ENCODE results near the gene SFTPD. TPM values are rescaled to one million over a fixed set of nuclear protein-coding genes. Genes with fewer than 3 reads are reported as not detected.
A peak's percentile ranks its signal among the peaks of the same experiment; 100 is the strongest.
"Not testable (repeated sequence)": the region's sequence is repeated elsewhere in the genome, so short reads cannot be mapped to it uniquely, and the experiment has no call there.

The SFTPD gene
- total RNA-seq (2022) (not detected in 2 replicates), Bru-seq, nascent RNA (not detected), BruChase-seq, experiment 1, labeled RNA remaining after a 6-hour chase (not detected), BruChase-seq, experiment 2, labeled RNA remaining after a 2-hour chase (percentile 10 among the genes with signal in this experiment)
- long read RNA-seq: 0 reads

DNA sequence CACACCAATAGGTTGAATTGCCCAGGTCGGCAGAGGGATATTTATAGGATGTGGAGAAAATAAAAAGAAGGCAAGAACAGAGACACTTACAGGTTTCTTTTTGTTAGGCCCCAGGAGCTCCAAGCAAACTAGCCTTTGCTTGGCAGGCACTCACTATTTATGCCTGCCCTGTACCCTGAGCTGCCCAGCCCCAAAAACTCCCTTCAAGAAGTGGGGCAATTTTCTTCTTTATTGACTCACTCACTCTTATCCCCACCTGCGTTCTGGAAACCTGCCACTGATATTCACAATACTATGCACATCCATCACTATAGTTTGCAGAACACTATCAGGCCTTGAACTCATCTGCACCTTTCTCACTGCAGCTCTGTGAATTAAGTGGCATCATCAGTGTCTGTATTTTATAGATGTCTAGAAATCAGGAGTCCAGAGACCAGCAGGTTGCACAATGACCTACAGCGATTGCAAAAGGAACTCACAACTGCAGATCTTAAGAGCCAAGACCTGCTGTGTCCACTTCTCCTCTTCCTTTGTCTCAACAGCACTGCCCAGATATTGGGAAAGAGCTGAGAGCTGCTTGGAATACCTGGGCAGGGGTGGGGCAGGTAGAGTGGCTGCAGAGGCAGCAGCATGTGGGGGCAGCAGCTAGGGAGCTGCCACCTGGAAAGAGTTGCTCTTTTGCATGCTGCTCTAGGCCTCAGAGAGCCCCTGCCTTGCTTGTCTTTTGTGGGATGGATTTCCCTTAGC is at the start of gene SFTPD:
SFTPD (minus strand) TSS at position 130 of the 747 bp plus-strand sequence. CDS start 2,446 bp downstream, outside the sequence.
- Mint-ChIP-seq H3K36me3 (ENCODE audit: insufficient read depth, unreplicated experiment) (no peaks in the 10 kb centered on the region), H3K27me3 (ENCODE audit: unreplicated experiment) (peaks cover 97% of the 10 kb centered on the region), H3K4me3 (ENCODE audit: low read depth, unreplicated experiment) (no peak within 1 kb of the TSS), H3K27ac (ENCODE audit: unreplicated experiment) (no peak within 1 kb of the TSS), H3K9me3 (ENCODE audit: low read depth, unreplicated experiment) (peaks cover 3% of the 10 kb centered on the region), H3K4me1 (ENCODE audit: low read depth, unreplicated experiment) (peaks cover 8% of the 10 kb centered on the region)
- peak; percentile 49 for DNase-seq
- intact Hi-C loops (cut with micrococcal nuclease; ENCODE audit: unreplicated experiment): no loop called here
- CTCF ChIA-PET: interaction anchor here (0.9 kb wide), 1 partner anchor 15 kb away, joined by 3 read pairs; no protein-coding TSS in a partner anchor
- no peak for TF ChIP-seq CTCF (IDR thresholded peaks at IDR 0.05; ENCODE audit: unreplicated experiment)
- no TSS peak for BruUV-seq (replicated peaks)

DNA sequence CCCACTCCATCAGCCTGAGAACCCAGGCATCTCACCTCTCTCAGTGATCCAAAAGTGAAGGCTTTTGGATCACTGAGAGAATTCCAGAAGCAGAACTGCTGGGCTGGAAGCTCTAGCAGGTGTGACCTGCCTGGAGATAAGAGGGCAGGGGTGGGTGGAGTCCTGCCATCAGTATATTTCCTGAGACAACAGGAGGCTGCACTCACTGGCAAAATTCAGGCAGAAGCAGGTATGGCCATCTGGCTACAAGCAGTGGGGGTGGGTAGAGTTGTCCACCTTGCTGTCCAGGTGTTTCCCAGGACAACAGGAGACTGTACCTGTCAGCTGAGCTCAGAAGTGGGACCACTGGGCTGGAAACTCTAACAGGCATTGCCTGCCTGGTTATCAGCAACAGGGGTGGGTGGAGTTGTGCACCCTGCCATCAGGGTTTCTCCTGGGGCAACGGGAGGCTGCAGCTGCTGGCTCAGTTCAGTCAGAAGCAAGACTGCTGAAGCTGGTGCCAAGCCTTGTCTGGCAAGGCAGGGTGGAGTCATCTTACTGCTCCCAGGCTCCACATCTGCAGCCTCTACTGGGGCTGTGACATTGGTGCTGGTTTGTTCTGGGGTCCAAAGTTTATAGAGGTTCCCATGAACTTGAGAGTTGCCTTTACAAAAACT is 47.2 kb upstream of the SFTPD start:
- Mint-ChIP-seq H3K4me1 (ENCODE audit: low read depth, unreplicated experiment) (no peaks in the 10 kb centered on the region), H3K27me3 (ENCODE audit: unreplicated experiment) (peaks cover 86% of the 10 kb centered on the region), H3K36me3 (ENCODE audit: insufficient read depth, unreplicated experiment) (no peaks in the 10 kb centered on the region), H3K27ac (ENCODE audit: unreplicated experiment) (no peak overlapping the region), H3K4me3 (ENCODE audit: low read depth, unreplicated experiment) (no peak overlapping the region), H3K9me3 (ENCODE audit: low read depth, unreplicated experiment) (no peaks in the 10 kb centered on the region)
- BruUV-seq (replicated peaks): no TSS peak
- intact Hi-C loops (cut with micrococcal nuclease; ENCODE audit: unreplicated experiment): no loop called here
- TF ChIP-seq CTCF (IDR thresholded peaks at IDR 0.05; ENCODE audit: unreplicated experiment): no peak
- no peak for DNase-seq
- CTCF ChIA-PET: no interaction called here

DNA sequence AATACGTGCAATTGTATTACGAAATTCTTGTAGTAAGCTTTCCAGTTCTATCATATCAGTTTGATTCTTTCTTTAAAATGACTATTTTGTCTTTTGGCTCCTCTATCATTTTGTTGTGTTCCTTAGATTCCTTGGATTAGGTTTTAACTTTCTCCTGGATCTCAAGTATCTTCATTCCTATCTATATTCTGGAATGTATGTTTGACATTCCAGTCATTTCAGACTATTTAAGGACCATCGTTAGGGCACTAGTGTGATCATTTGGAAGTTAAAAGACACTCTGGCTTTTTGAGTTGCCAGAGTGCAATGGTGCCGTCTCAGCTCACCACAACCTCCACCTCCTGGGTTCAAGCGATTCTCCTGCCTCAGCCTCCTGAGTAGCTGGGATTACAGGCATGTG is 45.7 kb upstream of the SFTPD start:
- no peak for TF ChIP-seq CTCF (IDR thresholded peaks at IDR 0.05; ENCODE audit: unreplicated experiment)
- H3K27me3 Mint-ChIP-seq (ENCODE audit: unreplicated experiment): peaks cover 81% of the 10 kb centered on the region
- H3K4me1 Mint-ChIP-seq (ENCODE audit: low read depth, unreplicated experiment): no peaks in the 10 kb centered on the region
- DNase-seq: no peak
- no TSS peak for BruUV-seq (replicated peaks)
- H3K9me3 Mint-ChIP-seq (ENCODE audit: low read depth, unreplicated experiment): peaks cover 7% of the 10 kb centered on the region
- CTCF ChIA-PET: no interaction called here
- no peaks in the 10 kb centered on the region for H3K36me3 Mint-ChIP-seq (ENCODE audit: insufficient read depth, unreplicated experiment)
- intact Hi-C loops (cut with micrococcal nuclease; ENCODE audit: unreplicated experiment): no loop called here
- H3K27ac Mint-ChIP-seq (ENCODE audit: unreplicated experiment): no peak overlapping the region
- H3K4me3 Mint-ChIP-seq (ENCODE audit: low read depth, unreplicated experiment): no peak overlapping the region

- CTCF ChIA-PET: interaction anchor here (0.7 kb wide), 1 partner anchor 1632 kb away, joined by 4 read pairs; no protein-coding TSS in a partner anchor
- H3K9me3 Mint-ChIP-seq (ENCODE audit: low read depth, unreplicated experiment); H3K4me3 Mint-ChIP-seq (ENCODE audit: low read depth, unreplicated experiment); BruUV-seq (replicated peaks); H3K27ac Mint-ChIP-seq (ENCODE audit: unreplicated experiment); DNase-seq; H3K36me3 Mint-ChIP-seq (ENCODE audit: insufficient read depth, unreplicated experiment): not testable (repeated sequence)
- intact Hi-C loops (cut with micrococcal nuclease; ENCODE audit: unreplicated experiment): loop anchor here (5.0 kb wide), 1 partner anchor 59 kb away; no protein-coding TSS in a partner anchor
- Mint-ChIP-seq H3K4me1 (ENCODE audit: low read depth, unreplicated experiment) (peaks cover 16% of the 10 kb centered on the region), H3K27me3 (ENCODE audit: unreplicated experiment) (peaks cover 75% of the 10 kb centered on the region)
These were observed 39.3 kb upstream of the SFTPD start for GRCh38 chr10:79988199-79988598.

DNA sequence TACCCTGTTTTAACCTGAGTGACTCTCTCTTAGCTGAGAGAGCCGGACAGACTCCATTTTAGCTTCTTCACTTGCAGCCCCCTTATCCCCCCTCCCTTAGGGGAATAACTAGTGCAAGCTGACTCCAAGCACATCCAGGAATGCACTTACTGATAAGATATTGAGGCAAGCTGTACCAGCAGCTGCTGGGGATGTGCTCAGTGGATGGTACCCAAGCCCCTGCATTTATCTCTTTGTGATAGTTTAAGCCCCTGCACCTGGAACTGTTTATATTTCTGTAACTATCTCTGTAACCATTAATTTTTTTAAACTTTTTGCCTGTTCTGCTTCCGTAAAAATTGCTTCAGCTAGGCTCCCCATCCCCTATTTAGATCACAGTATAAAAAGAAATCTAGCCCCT is 37.8 kb upstream of the SFTPD start:
- Mint-ChIP-seq H3K27me3 (ENCODE audit: unreplicated experiment) (peaks cover 64% of the 10 kb centered on the region), H3K4me1 (ENCODE audit: low read depth, unreplicated experiment) (peaks cover 16% of the 10 kb centered on the region), H3K36me3 (ENCODE audit: insufficient read depth, unreplicated experiment) (peaks cover 10% of the 10 kb centered on the region)
- H3K27ac Mint-ChIP-seq (ENCODE audit: unreplicated experiment); H3K4me3 Mint-ChIP-seq (ENCODE audit: low read depth, unreplicated experiment); DNase-seq; BruUV-seq (replicated peaks); CTCF ChIA-PET; H3K9me3 Mint-ChIP-seq (ENCODE audit: low read depth, unreplicated experiment): not testable (repeated sequence)
- intact Hi-C loops (cut with micrococcal nuclease; ENCODE audit: unreplicated experiment): loop anchor here (5.0 kb wide), 1 partner anchor 61 kb away; no protein-coding TSS in a partner anchor

All from Calu3 (cell line).